ENCODE data around the gene HS6ST3.

DNA sequence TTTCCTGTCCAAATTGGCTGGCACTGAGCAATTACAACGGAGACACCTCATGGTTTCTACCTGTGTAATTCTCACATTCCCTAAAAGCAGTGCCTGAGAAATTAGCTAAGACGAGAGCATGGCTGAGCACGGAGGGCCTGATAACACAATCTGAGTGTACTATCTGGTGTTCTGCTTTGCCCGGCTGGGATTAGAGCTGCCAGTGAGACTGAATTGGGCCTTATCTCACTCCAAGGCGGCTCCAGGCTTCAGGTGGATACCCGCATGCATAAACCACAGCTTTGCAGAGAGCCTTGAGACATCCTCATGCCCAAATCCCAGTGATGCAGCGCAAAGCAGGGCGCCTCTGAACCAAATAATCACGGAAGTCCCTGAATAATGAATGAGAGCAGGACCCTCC is 732.1 kb downstream of the HS6ST3 start:
- TF ChIP-seq, protein P1, sequence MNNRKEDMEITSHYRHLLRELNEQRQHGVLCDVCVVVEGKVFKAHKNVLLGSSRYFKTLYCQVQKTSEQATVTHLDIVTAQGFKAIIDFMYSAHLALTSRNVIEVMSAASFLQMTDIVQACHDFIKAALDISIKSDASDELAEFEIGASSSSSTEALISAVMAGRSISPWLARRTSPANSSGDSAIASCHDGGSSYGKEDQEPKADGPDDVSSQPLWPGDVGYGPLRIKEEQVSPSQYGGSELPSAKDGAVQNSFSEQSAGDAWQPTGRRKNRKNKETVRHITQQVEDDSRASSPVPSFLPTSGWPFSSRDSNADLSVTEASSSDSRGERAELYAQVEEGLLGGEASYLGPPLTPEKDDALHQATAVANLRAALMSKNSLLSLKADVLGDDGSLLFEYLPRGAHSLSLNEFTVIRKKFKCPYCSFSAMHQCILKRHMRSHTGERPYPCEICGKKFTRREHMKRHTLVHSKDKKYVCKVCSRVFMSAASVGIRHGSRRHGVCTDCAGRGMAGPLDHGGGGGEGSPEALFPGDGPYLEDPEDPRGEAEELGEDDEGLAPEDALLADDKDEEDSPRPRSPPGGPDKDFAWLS (CRISPR knock-in tag; IDR thresholded peaks at IDR 0.05; ENCODE audit: borderline replicate concordance): no peak
- TF ChIP-seq TCF12 (IDR thresholded peaks at IDR 0.05) (no peak), TCF12 (CRISPR knock-in tag; IDR thresholded peaks at IDR 0.05) (no peak), POLR2A (IDR thresholded peaks at IDR 0.05; ENCODE audit: insufficient read depth in 1 of 2, low read depth in 2 of 2, low read length in 2 of 2) (no peak), BHLHE40 (IDR thresholded peaks at IDR 0.05; ENCODE audit: low read length) (no peak), ZNF564 (CRISPR knock-in tag; IDR thresholded peaks at IDR 0.05) (no peak), CTCF (CRISPR knock-in tag; IDR thresholded peaks at IDR 0.05) (no peak), ZNF782 (CRISPR knock-in tag; IDR thresholded peaks at IDR 0.05; ENCODE audit: borderline replicate concordance) (no peak), XRCC5 (optimal IDR thresholded peaks at IDR 0.05; ENCODE audit: low read length) (no peak)
- TF ChIP-seq, protein P2, sequence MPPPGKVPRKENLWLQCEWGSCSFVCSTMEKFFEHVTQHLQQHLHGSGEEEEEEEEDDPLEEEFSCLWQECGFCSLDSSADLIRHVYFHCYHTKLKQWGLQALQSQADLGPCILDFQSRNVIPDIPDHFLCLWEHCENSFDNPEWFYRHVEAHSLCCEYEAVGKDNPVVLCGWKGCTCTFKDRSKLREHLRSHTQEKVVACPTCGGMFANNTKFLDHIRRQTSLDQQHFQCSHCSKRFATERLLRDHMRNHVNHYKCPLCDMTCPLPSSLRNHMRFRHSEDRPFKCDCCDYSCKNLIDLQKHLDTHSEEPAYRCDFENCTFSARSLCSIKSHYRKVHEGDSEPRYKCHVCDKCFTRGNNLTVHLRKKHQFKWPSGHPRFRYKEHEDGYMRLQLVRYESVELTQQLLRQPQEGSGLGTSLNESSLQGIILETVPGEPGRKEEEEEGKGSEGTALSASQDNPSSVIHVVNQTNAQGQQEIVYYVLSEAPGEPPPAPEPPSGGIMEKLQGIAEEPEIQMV (CRISPR knock-in tag; IDR thresholded peaks at IDR 0.05; ENCODE audit: low read depth): no peak
- TF ChIP-seq, protein P3, sequence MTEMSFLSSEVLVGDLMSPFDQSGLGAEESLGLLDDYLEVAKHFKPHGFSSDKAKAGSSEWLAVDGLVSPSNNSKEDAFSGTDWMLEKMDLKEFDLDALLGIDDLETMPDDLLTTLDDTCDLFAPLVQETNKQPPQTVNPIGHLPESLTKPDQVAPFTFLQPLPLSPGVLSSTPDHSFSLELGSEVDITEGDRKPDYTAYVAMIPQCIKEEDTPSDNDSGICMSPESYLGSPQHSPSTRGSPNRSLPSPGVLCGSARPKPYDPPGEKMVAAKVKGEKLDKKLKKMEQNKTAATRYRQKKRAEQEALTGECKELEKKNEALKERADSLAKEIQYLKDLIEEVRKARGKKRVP (CRISPR knock-in tag; IDR thresholded peaks at IDR 0.05): no peak
